SK-N-MC (cell line): Measurements from ENCODE around the gene ZC3H11A.

Experiments used
- EZH2 ChIP-seq: fragments of 200-600 bp; sonication (generic); IDR thresholded peaks from one replicate; pipeline ENCODE4 v1.6.1; 2017; ENCODE audit warnings: antibody characterized with exemption
- POLR2AphosphoS5 ChIP-seq: IDR thresholded peaks from 2 replicates; pipeline ENCODE4 v1.6.1; 2012; ENCODE audit warnings: mild to moderate bottlenecking, low read depth, low read length, borderline replicate concordance

- TF ChIP-seq EZH2 = no peak
- TF ChIP-seq POLR2AphosphoS5 = no peak
These were observed 33.1 kb downstream of the ZC3H11A start for GRCh38 chr1:203828503-203828902.
